Fibroblast of the conjunctiva (primary cell): ENCODE results near the gene MPL.
A peak's percentile ranks its signal among the peaks of the same experiment; 100 is the strongest.

Experiments used
- DNase-seq: peaks from one replicate; pipeline ENCODE4 v3.0.0-alpha.2; 2010; ENCODE audit warnings: low read depth

The MPL gene

DNA sequence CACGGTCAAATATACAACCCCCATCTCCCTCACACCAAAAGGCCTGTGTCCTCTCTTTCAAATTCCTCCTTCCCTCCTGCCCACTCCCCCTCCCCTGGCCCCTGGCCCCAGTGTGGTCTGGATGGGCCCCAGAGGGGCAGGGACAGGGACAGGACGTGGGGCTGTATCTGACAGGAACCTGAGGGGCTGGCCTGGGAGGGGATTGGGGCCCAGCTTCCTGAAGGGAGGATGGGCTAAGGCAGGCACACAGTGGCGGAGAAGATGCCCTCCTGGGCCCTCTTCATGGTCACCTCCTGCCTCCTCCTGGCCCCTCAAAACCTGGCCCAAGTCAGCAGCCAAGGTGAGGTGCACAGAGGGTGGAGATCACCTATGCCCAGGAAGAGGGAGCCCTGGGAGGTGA lies at the start of gene MPL:
TSS of gene MPL (plus strand) at position 231 of the 400 bp plus-strand sequence. CDS start at position 262, 31 bp downstream.
- DNase-seq = no peak

DNA sequence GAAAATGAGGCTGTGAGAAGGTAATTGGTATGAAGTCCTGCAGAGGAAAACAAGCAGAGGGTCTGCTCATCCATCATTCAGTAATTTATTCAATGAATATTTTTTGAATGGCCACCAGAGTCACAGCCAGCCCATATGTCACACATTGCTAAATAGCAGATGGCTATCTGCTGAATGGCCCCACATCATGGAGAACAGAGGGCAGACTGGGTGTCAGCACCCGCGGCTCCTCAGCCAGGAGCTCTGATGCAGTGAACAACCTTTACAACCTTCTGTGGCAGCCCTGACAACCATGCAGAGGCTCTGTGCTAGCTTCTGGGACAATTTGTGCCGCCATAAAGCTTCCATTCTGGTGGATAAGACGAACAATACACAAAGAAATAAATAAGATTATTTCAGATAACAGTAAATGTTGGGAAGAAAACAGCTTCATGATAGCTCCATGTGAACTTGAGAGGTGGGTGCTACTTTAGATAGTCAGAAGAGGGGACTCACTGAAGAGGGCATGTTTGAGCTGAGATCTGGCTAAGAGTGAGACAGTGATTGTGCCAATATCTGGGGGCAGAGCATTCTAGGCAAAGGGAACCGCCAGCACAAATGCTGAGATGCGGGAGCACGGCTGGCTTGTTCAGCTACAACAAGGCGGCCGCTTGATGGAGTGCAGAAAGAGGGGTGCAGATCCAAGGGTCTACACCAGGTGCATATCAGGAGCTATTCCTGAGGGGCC lies 49.4 kb upstream of the MPL start:
- no peak for DNase-seq

DNA sequence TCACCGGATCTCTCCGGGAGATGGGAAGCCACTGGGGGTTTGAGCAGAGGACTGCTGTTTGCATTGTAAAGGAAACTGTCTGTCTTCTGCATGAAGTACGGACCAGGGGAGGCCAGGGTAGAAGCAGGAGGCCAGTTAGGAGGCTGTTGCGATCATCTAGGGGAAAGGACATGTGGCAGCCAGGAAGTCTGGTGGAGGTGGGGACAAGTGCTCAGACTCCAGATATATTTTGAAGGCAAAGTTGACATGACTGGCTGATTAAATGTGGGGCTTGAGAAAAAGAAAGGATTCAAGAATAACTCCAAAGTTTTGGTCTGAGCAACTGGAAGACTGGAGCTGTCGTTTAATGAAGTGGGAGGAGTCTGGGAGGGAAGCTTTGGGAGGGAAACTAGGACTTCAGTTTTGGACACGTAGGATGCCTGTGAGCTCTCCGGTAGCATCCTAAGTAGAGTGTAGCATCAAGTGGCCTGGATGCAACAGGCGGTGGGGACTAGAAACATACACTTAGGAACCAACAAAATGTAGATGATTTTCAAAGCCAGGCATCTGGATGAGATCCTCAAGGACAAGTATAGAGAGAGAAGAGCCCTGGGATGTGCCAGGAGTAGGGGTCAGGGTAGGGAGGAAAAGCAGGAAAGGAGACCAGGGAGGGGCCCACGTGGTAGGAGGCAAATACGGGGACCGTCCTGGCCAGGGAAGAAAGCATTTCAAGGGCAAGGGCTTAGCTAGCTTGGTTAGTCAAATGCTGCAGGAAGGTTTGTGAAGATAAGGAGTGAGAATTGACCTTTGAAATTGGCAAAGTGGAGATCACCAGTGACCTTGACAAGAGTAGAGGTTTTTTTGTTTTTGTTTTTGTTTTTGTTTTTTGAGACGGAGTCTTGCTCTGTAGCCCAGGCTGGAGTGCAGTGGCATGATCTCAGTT lies 48.6 kb upstream of the MPL start:
- DNase-seq = no peak

DNA sequence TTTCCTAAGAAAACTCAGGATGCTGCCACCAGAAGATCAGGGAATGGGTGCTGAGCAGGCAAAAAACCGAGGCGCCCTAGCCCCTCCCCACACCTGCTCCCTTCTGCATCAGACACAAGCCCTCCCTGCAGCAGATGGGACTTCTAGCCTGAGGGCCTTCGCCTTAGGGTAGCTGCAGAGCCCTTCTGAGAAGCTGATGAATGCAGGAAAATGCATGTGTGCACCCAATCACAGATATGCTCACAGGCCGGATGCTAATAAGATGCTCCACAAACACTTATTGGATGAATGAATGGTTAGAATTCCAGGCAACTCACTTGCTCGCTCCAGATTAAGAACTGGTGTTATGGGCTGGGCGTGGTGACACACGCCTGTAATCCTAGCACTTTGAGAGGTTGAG lies 45.4 kb upstream of the MPL start:
- no peak for DNase-seq

DNA sequence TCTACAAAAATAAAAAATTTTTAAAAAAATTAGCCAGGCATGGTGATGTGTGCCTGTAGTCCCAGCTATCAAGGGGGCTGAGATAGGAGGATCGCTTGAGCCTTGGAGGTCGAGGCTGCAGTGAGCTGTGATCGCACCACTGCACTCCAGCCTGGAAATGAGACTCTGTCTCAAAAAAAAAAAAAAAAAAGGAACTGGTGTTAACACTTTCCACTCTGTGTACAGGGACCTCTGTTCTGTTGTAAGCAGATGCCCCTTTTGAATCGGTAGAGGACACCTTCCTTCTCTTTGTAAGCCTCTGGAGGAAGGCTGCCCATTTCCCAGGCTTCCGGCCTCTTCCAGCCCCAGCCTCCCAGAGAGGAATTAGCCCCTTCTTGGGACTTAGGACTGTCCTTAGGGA lies 44.9 kb upstream of the MPL start:
- no peak for DNase-seq

DNA sequence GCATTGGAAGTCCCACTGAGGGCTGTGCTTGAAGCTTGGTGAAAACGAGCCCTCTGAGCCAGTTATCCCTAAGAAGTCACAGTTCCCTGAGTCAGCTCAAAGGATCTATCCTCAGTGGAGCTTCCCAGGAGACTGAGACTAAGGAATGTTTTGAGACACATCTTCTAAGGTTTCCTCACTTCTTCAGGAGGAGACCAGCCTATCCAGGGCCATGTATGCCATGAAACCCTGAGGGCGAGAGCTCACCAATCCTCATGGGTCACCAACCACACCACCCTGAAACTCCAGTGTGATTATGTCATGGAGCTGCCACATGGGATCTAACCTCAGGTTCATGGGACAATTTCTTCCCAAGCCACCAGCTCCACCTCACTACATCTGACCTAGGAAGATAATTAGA lies 44.4 kb upstream of the MPL start:
- no peak for DNase-seq

DNA sequence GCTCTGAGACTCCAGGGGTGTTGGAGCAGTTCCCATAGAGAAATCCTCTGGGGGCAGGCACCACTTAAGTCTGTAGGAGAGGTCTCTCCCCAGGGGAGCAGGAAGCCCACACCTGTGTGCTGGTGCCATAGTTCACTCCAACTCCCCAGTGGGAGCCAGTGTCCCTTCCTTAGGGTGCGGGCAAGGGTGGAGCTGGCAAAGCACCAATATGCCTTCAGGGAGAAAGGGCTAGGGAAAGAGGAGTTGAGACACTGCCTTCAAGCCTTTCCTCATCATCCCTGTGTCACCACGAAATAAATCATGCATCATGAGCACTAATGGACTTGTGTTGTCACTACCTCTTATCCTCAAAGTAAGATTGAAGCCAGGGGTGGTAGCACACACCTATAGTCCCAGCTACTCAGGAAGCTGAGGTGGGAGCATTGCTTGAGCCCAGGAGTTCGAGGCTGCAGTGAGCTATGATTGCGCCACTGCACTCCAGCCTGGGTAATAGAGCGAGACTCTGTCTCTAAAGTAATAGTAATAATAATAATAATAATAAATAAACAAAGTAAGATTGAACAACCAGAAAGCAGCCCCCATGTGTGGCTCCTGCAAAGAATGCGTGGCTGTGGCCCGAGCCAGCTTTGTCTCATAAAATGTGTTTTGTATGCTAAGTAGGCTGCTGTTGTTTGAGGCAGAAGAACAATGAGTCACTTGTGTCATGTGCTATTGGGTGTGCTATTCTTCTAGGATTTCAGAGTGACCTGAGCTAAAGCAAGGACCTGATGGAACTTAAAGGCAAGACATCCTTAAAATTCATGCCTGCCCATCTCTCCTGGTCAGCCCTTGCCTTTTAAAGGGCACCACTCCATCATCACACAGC lies 43.5 kb upstream of the MPL start:
- DNase-seq = peak; percentile 30

DNA sequence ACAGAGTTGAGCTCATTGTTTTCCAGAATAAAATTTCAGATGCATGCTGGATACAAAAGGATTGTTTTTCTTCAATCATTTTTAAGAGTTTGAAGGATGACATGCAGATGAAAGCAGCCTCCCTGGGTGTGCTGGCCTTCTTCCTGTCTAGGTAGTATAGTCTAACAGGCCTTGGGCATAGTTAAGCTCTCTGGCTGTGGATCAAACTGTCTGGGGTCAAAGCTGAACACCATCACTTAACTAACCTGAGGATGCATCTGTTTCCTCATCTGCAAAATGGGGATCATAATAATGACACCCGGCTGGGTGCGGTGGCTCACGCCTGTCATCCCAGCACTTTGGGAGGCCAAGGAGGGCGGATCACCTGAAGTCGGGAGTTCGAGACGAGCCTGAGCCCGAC lies 42.9 kb upstream of the MPL start:
- no peak for DNase-seq

DNA sequence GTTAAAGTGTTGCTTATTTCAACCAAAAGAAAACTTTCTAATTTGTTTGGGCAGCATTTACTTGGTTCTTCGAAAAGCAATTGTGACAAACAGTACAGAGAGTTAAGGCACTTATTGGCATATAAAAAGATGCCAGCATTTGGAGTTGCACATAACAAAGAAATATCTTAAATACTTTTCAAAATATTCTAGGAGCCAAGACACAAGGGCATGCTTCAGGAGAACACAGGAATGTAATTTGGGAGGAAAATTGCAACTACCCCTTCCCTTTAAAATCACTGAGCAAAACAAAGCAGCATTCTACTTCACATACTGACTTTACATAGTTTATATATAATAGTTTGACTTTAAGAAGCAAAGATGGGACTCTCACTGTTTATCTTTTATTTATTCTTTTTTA lies 41.4 kb upstream of the MPL start:
- no peak for DNase-seq

DNA sequence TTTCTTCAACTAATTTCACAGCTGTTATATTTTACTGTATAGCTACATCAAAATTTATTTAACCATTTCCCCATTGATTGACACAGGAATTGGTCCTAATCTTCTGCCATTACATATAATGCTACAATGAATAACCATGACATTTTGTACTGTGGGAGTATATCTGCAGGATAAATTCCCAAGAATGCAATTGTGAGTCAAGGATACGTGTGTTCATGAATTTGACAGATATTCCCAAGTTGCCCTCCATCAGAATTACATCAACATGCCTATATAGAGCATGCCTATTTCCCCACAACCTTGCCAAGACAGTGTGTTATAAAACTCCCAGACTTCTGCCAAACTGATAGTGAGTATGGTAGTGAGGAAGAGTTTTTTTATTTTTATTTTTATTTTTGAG lies 39.6 kb upstream of the MPL start:
- no peak for DNase-seq

DNA sequence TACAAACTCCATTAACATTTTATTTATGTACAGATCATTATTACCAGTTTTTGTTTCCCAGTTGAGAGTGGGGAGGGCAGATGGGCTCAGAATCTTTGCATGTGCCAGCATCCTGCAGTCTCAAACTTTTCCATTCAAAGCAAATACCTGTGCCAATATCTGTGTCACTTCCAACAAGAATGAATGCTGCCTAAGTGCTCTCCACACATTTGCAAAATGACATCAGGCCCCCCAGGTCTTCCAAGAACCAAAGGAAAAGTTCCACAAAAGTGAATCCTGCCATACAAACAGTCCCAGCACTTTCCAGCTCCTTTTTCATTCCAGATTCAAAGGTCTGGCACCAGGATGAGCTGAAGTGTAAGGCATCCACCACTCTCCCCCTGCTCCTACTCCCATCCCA lies 38.5 kb upstream of the MPL start:
- DNase-seq = no peak

DNA sequence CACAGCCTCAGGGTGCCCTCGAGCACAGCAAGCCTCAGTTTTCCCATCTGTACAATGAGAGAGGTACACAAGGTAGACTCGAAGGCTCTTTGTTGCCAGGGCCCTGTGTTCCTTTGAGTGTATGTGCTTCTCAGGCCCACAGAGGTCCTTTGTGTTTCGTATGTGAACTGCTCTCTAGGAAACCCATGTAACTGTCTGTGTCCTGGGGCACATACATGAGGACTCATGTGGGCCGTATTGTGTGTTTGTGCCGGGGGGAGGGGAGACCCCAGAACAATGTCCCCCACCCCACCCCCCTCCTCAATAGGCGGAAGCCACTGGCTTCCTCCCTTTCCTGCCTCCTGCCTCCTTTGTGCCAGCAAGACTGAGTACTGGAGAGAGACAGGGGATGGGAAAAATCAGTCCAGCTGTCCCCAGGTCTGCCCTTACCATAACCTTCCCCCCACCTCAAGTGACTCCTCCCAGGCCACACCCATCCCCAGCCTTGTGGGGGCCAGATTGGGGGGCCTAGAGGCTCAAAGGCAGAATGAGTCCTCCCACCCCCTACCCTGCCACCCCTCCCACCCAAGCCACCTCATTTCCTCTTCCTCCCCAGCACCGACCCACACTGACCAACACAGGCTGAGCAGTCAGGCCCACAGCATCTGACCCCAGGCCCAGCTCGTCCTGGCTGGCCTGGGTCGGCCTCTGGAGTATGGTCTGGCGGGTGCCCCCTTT lies 37.1 kb upstream of the MPL start, which contains the start of gene TIE1:
TSS of gene TIE1 (plus strand) at position 605 of the 717 bp plus-strand sequence. CDS start at position 695, 90 bp downstream.
- DNase-seq = no peak

DNA sequence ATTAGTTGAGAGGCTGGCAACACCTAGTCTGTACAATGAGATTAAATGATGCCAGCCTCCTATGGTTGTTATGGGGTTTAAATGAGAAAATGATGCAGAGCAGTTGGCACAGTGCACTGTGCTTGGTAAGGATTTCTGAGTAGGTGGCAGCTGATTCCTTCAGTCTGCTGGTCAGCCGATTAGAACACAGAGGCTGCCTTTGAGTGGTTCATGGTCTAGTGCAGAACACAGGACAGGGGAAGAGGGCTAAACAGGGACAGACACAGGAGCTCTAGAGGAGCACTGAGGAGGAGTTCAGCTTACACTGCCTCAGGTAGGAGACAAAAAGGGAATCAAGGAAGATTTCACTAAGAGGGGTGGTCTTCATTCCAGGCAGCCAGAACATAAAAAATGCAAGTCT lies 35.4 kb upstream of the MPL start:
- DNase-seq = no peak

DNA sequence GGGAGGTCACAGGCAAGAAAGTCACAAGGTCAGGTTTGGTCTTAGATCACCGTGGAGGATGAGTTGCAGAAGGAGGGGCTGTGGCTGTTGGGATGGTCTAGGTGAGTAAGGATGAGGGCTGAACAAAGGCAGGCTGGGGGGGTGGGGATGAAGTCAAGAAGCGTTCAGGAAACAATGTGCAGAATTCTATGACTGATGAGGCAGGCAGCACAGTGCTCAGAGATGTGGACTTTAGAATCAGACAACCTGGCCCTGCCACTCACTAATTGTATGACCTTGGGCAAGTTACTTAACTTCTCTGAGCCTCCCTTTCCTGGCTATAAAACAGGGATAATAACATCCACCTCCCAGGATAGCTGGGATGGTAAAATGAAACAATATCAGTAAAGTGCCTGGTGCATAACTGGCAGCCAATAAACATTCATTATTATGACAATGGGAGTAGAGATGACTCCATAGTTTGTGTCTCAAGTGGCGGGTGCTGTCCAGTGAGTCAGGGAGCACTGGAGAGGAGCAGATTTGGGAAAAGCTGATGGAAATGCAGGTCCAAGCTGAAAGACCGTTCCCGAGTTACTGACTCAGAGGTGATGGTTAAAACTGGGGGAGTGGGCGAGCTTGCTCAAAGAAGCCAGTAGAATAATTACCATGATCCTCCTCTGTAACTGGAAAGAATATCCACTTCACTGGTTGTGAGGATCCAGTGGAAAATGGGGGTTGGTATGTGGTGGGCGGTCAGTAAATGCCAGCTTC lies 34.7 kb upstream of the MPL start:
- no peak for DNase-seq

DNA sequence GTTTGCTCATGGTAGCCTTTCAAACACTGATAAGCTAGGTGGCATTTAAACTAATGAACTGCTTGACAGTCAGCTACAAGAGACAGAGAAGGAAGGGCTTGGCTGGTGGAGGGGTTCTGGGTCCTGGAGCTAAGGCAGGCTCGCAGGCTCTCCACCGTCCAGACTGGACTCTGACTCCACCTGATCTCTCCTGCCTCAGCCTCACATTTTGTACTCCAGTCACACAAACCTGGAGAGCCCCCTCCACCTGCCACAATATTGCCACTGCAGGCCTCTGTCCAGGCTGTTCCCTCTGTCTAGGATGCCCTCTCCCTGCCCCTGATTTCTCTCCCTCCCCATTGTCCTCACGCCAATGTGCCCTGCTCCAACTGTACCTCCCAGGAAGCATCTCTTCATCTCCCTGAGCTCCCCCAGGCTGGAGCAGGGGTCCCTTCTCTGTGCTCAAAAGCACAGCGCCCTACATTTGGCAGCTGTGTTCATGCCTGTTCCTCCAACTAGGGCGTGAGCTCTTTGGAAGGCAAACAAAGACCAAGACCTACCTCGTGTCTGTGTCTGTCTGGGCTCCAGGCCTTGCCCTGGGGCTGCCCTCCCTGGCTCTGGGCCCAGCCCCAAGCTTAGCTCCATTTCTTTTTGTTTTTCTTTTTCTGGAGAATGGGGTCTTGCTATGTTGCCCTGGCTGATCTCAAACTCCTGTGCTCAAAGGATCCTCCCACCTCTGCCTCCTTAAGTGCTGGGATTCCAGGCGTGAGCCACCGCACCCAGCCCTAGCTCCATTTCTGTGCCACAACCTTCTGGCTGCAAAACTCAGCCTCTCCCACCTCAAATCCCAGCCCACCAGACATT lies 33.9 kb upstream of the MPL start:
- no peak for DNase-seq

DNA sequence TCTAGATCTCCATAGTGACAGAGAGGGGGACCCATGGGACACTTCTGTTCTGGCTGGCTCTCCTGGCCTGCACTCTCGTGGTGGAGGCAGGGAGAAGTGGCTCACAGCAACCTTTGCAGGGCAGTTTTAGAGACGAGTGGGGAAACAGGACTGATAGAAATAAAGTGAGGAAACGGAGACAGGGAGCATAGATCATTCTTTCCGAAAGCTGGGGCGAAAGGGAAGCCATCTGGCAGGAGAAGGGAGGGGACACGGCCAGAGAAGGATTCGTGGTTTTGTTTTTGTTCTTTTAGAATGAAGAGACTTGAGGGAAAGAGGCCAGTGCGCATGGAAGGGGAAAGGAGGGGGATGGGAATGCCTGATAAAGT lies 33.3 kb upstream of the MPL start:
- DNase-seq = no peak

DNA sequence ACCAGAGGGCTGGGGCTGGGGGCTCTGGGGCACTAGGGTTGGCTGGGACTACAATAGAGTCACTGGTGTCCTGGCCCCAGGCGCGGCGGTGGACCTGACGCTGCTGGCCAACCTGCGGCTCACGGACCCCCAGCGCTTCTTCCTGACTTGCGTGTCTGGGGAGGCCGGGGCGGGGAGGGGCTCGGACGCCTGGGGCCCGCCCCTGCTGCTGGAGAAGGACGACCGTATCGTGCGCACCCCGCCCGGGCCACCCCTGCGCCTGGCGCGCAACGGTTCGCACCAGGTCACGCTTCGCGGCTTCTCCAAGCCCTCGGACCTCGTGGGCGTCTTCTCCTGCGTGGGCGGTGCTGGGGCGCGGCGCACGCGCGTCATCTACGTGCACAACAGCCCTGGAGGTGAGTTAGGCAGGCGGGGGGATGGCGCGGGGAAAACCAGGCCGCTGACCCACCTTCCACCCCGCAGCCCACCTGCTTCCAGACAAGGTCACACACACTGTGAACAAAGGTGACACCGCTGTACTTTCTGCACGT lies 32.8 kb upstream of the MPL start:
- DNase-seq = no peak

DNA sequence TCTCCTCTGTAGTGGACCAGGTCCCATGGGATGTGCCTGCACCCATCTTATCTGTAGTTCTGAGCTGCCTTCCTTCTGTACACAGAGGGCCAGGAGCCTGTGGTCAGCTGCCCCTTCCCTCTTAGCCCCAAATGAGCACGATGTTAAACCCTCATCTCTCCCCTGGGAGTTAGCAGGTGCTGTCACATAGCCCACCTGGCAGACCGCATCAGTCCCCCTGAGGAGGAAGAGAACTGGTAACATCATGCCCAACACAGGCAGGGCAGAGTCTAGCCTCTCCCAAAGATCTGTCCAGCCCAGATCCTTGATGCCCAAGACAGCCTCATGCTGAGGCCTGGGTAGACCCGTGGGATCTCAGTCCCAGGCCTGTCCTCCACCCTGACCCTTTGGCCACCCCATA lies 32.2 kb upstream of the MPL start:
- no peak for DNase-seq

DNA sequence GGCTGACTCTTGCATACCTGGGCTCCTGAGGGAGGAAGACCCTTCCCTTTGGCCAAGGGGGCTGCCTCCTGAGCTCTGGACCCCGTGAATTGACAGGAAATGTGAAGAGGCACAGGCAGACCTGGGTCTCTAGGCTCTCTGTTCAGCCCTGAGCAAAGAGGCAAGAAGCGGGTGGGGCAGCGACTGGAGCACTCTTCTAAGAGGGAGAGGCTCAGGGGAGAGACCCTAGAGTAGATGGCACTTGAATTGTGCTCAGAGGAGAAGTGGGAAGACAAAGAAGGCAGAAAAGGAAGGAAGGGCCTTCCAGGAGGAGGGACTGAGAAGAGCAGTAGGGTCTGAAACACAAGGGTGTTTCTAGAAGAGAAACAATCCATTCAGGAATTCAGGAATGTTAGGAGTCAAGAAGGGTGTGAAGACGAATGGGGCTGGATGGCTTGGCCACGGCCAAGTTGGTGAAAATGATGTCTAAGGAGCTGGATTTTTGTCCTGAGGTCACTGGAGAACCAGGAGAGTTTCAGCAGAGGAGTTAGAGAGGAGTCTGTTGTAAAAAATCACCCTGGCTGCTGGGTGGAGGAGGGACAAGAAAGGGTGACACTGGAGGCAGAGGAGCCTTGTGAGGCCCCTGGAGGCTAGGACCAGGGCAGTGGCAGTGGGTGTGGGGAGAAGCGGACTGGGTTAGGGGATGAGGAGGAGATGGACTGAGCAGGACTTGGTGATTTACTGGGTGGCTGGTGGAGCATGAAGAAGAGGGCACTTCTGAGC lies 31.5 kb upstream of the MPL start:
- DNase-seq = no peak
